HL-60 (cell line): ENCODE data around the gene PRKAB1. TPM values are rescaled to one million over a fixed set of nuclear protein-coding genes. Genes with fewer than 3 reads are reported as not detected.

Experiments
- DNase-seq, 2 experiments: peaks; one replicate each; pipeline ENCODE4 v3.0.0-alpha.2; 2010 to 2020; ENCODE audit warnings: low read depth in 1 of 2, low spot score in 1 of 2
- H3K27ac ChIP-seq: fragments of 250-450 bp; sonication (Bioruptor Pico); replicated peaks from 2 replicates; pipeline ENCODE4 v1.5.1; 2020; ENCODE audit warnings: mild to moderate bottlenecking, moderate library complexity
- H3K27me3 ChIP-seq: fragments of 250-450 bp; sonication (Bioruptor Pico); 2 replicates; pipeline ENCODE4 v1.5.1; 2021; ENCODE audit warnings: mild to moderate bottlenecking, moderate library complexity; ENCODE audit not compliant: insufficient read depth, poor library complexity, severe bottlenecking
- H3K4me3 ChIP-seq: replicated peaks from 2 replicates; pipeline ENCODE4 v1.5.1; 2011; ENCODE audit warnings: mild to moderate bottlenecking, control low read depth, low read length; ENCODE audit not compliant: insufficient read depth
- CTCF ChIP-seq: IDR thresholded peaks from one replicate; pipeline ENCODE4 v1.5.1; 2011; ENCODE audit warnings: low read length, control low read depth, inconsistent platforms; ENCODE audit not compliant: insufficient read depth
- GABPA ChIP-seq: IDR thresholded peaks from 2 replicates; pipeline ENCODE4 v1.6.1; 2012; ENCODE audit warnings: low read depth
- POLR2AphosphoS5 ChIP-seq: IDR thresholded peaks from 2 replicates; pipeline ENCODE4 v1.6.1; 2012; ENCODE audit warnings: low read depth
- REST ChIP-seq: IDR thresholded peaks from 2 replicates; pipeline ENCODE4 v1.6.1; 2012; ENCODE audit warnings: low read depth; ENCODE audit not compliant: insufficient replicate concordance
- SPI1 ChIP-seq: IDR thresholded peaks from 2 replicates; pipeline ENCODE4 v1.6.1; 2012; ENCODE audit warnings: low read depth, mild to moderate bottlenecking, borderline replicate concordance
- microRNA-seq: library from miRNA; unstranded; fragments of <30 nt; microRNA quantifications from one replicate; pipeline ENCODE4, GENCODE V29; 2018

Gene PRKAB1

GRCh38 chr12:119730381-119730780 is 62.4 kb downstream of the PRKAB1 start:
- no peak overlapping the region for H3K27ac ChIP-seq
- no peak overlapping the region for H3K4me3 ChIP-seq
- DNase-seq: no peak
- TF ChIP-seq POLR2AphosphoS5 (no peak), SPI1 (no peak), GABPA (no peak), REST (no peak), CTCF (no peak)
- H3K27me3 ChIP-seq: no peaks in the 10 kb centered on the region

Small RNA genes within 50 kb of the gene (microRNA-seq; reads per million reads assigned to microRNA genes)
- not detected for gene MIR1178
